PC-9 (cell line): ENCODE results near the gene FNDC3B.

Experiments used
- EZH2 ChIP-seq: fragments of 200-600 bp; sonication (generic); IDR thresholded peaks from 2 replicates; pipeline ENCODE4 v1.8.0; 2017; ENCODE audit warnings: antibody characterized with exemption, low read depth
- TF ChIP-seq, protein P1 (sequence below): fragments of 200-600 bp; sonication (generic); conservative IDR thresholded peaks from 2 replicates; pipeline ENCODE4 v1.6.1; 2017; ENCODE audit warnings: mixed run types, antibody characterized with exemption, mild to moderate bottlenecking, moderate library complexity

- TF ChIP-seq, protein P1, sequence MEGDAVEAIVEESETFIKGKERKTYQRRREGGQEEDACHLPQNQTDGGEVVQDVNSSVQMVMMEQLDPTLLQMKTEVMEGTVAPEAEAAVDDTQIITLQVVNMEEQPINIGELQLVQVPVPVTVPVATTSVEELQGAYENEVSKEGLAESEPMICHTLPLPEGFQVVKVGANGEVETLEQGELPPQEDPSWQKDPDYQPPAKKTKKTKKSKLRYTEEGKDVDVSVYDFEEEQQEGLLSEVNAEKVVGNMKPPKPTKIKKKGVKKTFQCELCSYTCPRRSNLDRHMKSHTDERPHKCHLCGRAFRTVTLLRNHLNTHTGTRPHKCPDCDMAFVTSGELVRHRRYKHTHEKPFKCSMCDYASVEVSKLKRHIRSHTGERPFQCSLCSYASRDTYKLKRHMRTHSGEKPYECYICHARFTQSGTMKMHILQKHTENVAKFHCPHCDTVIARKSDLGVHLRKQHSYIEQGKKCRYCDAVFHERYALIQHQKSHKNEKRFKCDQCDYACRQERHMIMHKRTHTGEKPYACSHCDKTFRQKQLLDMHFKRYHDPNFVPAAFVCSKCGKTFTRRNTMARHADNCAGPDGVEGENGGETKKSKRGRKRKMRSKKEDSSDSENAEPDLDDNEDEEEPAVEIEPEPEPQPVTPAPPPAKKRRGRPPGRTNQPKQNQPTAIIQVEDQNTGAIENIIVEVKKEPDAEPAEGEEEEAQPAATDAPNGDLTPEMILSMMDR, result no peak
- no peak for TF ChIP-seq EZH2
These were observed 266.6 kb downstream of the FNDC3B start for GRCh38 chr3:172305974-172306373.
